ENCODE results near the gene ESYT3.

- TF ChIP-seq CTCF (IDR thresholded peaks at IDR 0.05) (no peak), POLR2A (IDR thresholded peaks at IDR 0.05) (no peak)
Measured at GRCh38 chr3:138445236-138445635, 10.8 kb downstream of the ESYT3 start.

All from breast epithelium (tissue), 3 donors.